KOPT-K1 (cell line): ENCODE data around the gene CEP76.
"Not testable (repeated sequence)": the region's sequence is repeated elsewhere in the genome, so short reads cannot be mapped to it uniquely, and the experiment has no call there.

Source experiments
- H3K27ac ChIP-seq: fragments of 200-600 bp; sonication (generic); 2 replicates; pipeline ENCODE4 v1.5.1; 2016; ENCODE audit warnings: antibody characterized with exemption, mild to moderate bottlenecking, low read depth, low read length; ENCODE audit not compliant: poor library complexity, severe bottlenecking
- H3K36me3 ChIP-seq: fragments of 200-600 bp; sonication (generic); 2 replicates; pipeline ENCODE4 v1.5.1; 2017; ENCODE audit warnings: antibody characterized with exemption, mild to moderate bottlenecking, low read length, moderate library complexity; ENCODE audit not compliant: insufficient read depth
- H3K9me3 ChIP-seq: fragments of 200-600 bp; sonication (generic); 2 replicates; pipeline ENCODE4 v1.5.1; 2017; ENCODE audit warnings: antibody characterized with exemption, low read length, mild to moderate bottlenecking; ENCODE audit not compliant: insufficient read depth, poor library complexity, severe bottlenecking

The CEP76 gene

DNA sequence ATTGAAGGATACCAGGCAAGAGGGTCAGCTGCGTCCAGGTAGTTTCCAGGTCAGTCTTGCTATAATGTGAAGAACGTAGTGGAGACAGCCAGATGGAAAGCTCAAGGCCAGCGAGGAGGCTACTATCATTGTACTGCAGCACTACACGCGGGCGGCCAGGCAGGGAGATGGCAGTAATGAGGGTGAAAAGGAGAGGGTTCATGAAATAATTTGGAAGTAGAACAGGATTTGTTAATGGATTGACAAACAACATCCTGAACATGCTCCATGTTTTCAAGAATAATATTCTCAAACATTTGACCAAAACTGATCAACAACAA is 61.7 kb downstream of the CEP76 start:
- no peak overlapping the region for H3K27ac ChIP-seq
- H3K36me3 ChIP-seq = no peaks in the 10 kb centered on the region
- H3K9me3 ChIP-seq = no peaks in the 10 kb centered on the region

DNA sequence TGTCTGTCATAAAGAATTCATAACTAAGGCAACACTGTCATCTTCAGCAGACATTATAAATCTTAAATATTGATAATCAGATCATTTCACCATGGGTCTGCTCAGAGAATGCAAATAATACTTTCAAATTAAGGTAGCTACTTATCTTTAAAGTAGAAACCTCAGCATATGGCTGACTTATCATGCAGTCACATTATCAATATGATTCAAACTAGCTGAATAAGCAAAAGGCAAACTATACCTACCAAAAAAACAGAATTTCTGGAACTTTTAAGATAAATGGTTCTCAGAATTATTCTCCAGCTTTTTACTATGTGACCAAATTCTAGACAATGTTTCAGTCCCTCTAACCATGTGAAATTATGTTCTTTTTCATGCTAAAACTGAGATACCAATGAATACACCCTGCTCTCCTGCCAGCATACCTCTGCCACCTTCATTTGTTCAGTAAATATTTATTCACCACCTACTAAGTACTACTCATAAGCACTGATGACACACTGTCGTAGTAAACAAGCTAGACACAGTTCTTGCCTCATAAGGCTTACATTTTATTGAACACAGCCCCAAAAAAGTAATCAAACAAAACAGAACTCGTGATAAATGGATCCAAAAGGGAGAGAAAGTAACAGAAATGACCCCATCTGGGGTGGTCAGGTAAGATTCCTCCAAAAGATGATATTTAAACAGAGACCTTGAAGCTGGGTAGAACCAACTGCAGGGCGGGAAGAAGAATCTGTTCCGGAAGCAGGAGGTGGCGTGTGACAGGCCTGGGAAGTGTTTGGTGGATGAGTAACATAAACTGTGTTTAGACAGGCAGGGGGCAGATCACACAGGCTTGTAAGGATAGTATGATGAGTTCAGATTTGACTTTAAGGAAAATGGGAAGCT is 62.3 kb downstream of the CEP76 start:
- Histone ChIP-seq H3K27ac (no peak overlapping the region), H3K9me3 (no peaks in the 10 kb centered on the region), H3K36me3 (no peaks in the 10 kb centered on the region)

DNA sequence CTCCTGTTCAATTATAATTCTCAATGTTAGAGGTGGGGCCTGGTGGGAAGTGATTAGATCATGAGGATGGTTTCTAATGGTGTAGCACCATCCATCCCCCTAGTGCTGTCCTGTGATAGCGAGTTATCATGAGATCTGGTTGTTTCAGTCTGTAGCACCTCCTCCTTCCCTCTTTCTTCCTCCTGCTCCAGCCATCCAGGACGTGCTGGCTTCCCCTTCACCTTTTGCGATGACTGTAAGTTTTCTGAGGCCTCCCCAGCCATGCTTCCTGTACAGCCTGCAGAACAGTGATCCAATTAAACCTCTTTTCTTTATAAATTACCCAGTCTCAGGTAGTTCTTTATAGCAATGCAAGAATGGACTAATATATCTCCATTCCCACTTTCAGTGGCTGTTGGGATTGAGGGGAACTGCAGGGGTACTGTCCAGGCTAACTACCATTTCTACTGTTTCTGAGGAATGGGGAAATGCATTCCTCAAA is 63.8 kb downstream of the CEP76 start:
- Histone ChIP-seq H3K36me3 (no peaks in the 10 kb centered on the region), H3K9me3 (no peaks in the 10 kb centered on the region), H3K27ac (no peak overlapping the region)

DNA sequence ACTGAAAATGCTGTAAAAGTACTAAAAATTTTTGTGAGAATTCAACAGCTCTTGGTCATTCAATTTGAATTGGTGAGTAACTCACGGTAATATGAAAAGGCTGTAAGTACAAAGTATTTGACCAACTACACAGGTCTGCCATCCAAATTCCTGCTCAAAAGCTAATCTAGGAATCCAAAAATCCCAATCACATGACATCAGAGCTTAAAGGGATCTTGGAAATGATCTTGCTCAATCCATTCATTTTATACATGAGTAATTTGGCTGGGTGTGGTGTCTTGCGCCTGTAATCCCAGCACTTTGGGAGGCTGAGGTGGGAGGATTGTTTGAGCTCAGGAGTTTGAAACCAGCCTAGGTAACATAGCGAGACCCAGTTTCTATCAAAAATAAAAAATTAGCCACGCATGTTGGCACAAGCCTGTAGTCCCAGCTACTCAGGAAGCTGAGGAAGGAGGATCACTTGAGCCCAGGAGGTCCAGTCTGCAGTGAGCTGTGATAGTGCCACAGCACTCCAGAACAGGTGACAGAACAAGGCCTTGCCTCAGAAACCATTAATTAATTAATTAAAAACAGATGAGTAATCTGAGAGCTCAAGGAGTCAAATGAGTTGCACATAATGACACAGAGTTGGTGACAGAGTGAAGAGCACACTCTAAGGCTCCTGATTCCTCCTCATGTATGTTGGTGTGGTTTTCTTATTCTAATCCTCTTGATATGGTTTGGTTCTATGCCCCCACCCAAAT is 64.5 kb downstream of the CEP76 start:
- no peaks in the 10 kb centered on the region for H3K9me3 ChIP-seq
- H3K27ac ChIP-seq = no peak overlapping the region
- no peaks in the 10 kb centered on the region for H3K36me3 ChIP-seq

DNA sequence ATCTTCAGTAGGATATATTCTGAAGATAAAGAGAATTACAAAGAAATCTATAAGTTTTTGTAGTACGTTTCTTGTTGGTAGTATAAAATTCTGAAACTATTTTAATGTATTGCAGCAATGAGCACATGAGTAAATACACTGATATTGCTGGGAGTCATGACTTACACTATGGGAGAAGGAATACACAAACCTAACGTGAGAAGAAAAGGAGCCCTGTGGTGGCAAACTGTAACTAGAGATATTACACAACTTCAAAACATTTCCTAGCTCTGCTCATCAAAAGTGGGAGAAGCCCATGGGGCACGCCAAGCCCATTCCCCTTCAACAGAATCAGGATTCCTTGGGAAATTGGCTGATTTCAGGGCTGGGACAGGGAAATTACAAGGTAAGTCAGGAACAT is 65.1 kb downstream of the CEP76 start:
- no peak overlapping the region for H3K27ac ChIP-seq
- H3K9me3 ChIP-seq = no peaks in the 10 kb centered on the region
- no peaks in the 10 kb centered on the region for H3K36me3 ChIP-seq

DNA sequence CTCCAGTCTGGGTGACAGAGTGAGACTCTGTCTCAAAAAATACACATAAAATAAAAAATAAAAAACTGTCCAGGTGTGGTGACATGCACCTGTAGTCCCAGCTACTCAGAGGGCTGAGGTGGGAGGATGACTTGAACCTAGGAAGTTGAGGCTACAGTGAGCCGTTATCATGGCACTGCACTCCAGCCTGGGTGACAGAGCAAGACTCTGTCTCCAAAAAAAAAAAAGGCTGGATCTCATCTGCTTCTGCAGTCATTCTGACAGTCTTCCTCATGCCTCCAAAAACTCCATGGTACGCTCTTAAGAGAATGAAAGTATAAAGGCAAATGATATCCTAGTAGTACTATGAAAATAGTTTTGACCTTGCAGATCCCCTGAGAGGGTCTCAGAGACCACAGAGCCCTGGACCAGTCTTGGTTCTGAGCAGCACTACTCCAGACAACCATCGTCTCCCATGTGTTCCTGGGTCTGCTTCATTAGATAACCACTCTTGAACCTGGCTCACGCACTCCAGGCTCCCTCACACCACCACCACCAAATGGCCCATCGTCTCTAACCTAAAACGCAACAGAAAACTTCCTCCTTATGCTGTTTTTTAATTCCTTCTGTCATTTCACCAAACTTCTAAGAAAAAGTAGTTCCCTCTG is 70.6 kb downstream of the CEP76 start:
- Histone ChIP-seq H3K27ac (no peak overlapping the region), H3K9me3 (no peaks in the 10 kb centered on the region), H3K36me3 (no peaks in the 10 kb centered on the region)

DNA sequence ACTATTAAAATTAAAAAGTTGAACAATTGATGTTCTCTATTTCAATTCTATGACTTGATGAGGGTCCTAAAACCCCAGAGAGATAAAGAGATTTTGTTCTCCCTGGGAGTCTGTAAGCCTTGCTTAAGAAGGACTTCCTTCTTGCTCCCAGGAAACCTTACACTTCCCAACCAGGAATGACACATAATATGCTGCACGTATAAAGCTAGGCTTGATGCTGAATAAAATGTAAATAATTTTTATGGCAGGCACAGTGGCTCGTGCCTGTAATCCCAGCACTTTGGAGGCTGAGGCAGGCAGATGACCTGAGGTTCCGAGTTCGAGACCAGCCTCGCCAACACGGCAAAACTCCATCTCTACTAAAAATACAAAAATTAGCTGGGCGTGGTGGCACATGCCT is 72.4 kb downstream of the CEP76 start:
- Histone ChIP-seq H3K9me3 (no peaks in the 10 kb centered on the region), H3K27ac (no peak overlapping the region), H3K36me3 (no peaks in the 10 kb centered on the region)

DNA sequence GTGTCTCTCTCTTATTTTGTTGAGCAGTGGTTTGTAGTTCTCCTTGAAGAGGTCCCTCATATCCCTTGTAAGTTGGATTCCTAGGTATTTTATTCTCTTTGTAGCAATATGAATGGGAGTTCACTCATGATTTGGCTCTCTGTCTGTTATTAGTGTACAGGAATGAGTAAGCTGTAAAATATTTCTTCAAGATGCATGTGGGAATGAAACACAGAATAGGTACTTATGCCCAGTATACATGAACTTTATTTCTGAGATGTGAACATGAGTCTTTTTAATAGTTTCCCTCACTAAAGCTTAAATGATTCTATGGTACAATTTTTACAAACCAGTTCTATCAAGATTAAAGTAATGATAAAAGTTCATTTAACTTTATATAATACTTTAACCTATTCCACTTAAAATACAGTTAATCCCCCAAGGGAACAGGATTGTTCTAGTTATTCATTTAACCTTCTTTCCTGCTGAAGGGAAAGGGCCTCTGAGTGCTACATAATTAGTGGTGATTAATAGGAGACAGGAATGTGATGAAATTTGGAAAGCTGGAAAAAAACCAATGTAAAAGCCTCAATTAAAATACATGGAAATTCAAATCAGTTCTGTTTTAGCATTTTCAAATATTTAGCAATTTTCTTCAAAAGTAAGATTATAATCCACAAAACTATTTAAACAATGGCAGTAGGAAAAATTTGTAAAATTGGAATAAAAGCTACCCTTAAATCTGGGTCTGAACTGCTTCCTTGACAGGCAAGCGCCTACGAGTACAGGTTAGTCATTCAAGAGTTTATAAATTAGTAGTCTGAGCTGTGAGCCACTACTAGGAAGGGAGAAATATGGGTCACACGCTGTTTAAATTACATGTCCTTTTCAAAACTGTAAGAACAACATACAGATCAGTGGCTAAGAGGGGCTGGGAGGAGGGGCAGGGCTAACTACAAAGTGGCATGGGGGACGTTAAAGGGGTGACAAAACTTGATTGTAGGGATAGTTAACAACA is 73.5 kb downstream of the CEP76 start:
- no peaks in the 10 kb centered on the region for H3K36me3 ChIP-seq
- no peaks in the 10 kb centered on the region for H3K9me3 ChIP-seq
- no peak overlapping the region for H3K27ac ChIP-seq

DNA sequence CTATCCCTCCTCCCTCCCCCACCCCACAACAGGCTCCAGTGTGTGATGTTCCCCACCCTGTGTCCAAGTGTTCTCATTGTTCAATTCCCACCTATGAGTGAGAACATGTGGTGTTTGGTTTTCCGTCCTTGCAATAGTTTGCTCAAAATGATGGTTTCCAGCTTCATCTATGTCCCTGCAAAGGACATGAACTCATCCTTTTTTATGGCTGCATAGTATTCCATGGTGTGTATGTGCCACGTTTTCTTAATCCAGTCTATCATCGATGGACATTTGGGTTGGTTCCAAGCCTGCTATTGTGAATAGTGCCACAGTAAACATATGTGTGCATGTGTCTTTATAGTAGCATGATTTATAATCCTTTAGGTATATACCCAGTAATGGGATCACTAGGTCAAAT is 75.3 kb downstream of the CEP76 start:
- not testable (repeated sequence) for H3K9me3 ChIP-seq, H3K27ac ChIP-seq, H3K36me3 ChIP-seq

DNA sequence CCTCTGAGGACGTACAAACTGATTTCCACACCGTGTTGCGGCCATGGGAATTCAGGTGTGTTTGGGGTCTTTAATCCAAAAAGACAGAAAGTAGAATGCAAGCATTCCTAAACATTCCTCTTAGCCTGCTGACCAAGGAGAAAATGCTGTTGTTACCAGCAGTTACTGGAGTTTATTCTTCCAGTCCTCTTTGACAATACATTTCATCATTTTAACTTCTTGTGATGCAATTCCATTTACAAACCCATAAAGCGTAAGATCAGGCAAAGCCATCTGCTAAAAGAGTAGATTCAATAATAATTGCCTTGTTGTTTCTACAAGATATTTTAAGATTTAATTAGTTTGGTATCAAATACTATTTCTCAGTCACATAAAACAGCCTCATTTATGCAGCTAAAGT is 77.3 kb downstream of the CEP76 start:
- Histone ChIP-seq H3K9me3 (no peaks in the 10 kb centered on the region), H3K27ac (no peak overlapping the region), H3K36me3 (no peaks in the 10 kb centered on the region)
